SU-DHL-6 (cell line): ENCODE data around the gene FN1.

Experiments
- H2AFZ ChIP-seq: fragments of 200-600 bp; sonication (generic); 2 replicates; pipeline ENCODE4 v1.6.1; 2014; ENCODE audit warnings: low read depth, mild to moderate bottlenecking, moderate library complexity, mixed read lengths, antibody characterized with exemption, low read length; ENCODE audit not compliant: severe bottlenecking
- H3F3A ChIP-seq: fragments of 200-600 bp; shearing (Covaris generic); 2 replicates; pipeline ENCODE4 v1.6.0; 2016; ENCODE audit warnings: antibody characterized with exemption, mild to moderate bottlenecking; ENCODE audit not compliant: insufficient read depth
- H3K27ac ChIP-seq: fragments of 200-600 bp; sonication (generic); 2 replicates; pipeline ENCODE4 v1.5.1; 2016; ENCODE audit warnings: low read depth, mild to moderate bottlenecking, low read length, moderate library complexity, mixed read lengths
- H3K27me3 ChIP-seq: fragments of 200-600 bp; sonication (generic), shearing (Covaris generic); 2 replicates; pipeline ENCODE4 v1.6.0; 2014; ENCODE audit warnings: mild to moderate bottlenecking, low read length
- H3K36me3 ChIP-seq: fragments of 200-600 bp; sonication (generic); 2 replicates; pipeline ENCODE4 v1.6.1; 2014; ENCODE audit warnings: mild to moderate bottlenecking, low read length, mixed read lengths
- H3K4me2 ChIP-seq: fragments of 300-600, 200-600 bp; shearing (Covaris generic), sonication (generic); 2 replicates; pipeline ENCODE4 v1.6.0; 2014; ENCODE audit warnings: low read length, low read depth, mild to moderate bottlenecking; ENCODE audit not compliant: poor library complexity, severe bottlenecking
- H3K4me3 ChIP-seq: fragments of 200-600 bp; sonication (generic); 2 replicates; pipeline ENCODE4 v1.5.1; 2014; ENCODE audit warnings: antibody characterized with exemption, low read length, mild to moderate bottlenecking, mixed read lengths; ENCODE audit not compliant: insufficient read depth, poor library complexity, severe bottlenecking
- H3K79me2 ChIP-seq: fragments of 200-600 bp; sonication (generic); 2 replicates; pipeline ENCODE4 v1.6.1; 2014; ENCODE audit warnings: mild to moderate bottlenecking, low read length, moderate library complexity; ENCODE audit not compliant: insufficient read depth
- H3K9ac ChIP-seq: fragments of 200-600 bp; sonication (generic); 2 replicates; pipeline ENCODE4 v1.7.0; 2014; ENCODE audit warnings: mild to moderate bottlenecking, low read length
- H3K9me2 ChIP-seq: fragments of 200-600 bp; sonication (generic); replicated peaks from 2 replicates; pipeline ENCODE4 v1.6.1; 2014; ENCODE audit warnings: low read length; ENCODE audit not compliant: insufficient read depth
- H3K9me3 ChIP-seq: fragments of 200-600 bp; sonication (generic); 2 replicates; pipeline ENCODE4 v1.6.1; 2014; ENCODE audit warnings: low read length, mixed read lengths; ENCODE audit not compliant: insufficient read depth
- H4K20me1 ChIP-seq: fragments of 200-600 bp; sonication (generic); 2 replicates; pipeline ENCODE4 v1.6.1; 2014; ENCODE audit warnings: low read depth, mild to moderate bottlenecking, antibody characterized with exemption, low read length, moderate library complexity, mixed read lengths
- EZH2phosphoT487 ChIP-seq: fragments of 200-600 bp; sonication (generic), shearing (Covaris generic); conservative IDR thresholded peaks from 2 replicates; pipeline ENCODE4 v1.6.1; 2018; ENCODE audit warnings: mild to moderate bottlenecking, antibody characterized with exemption, low read length, moderate library complexity, mixed read lengths
- TF ChIP-seq, protein P1 (sequence below): fragments of 200-600 bp; sonication (generic); IDR thresholded peaks from one replicate; pipeline ENCODE4 v1.5.1; 2017; ENCODE audit warnings: antibody characterized with exemption, mild to moderate bottlenecking, low read length, moderate library complexity; ENCODE audit not compliant: insufficient read depth, poor library complexity, severe bottlenecking

The FN1 gene

DNA sequence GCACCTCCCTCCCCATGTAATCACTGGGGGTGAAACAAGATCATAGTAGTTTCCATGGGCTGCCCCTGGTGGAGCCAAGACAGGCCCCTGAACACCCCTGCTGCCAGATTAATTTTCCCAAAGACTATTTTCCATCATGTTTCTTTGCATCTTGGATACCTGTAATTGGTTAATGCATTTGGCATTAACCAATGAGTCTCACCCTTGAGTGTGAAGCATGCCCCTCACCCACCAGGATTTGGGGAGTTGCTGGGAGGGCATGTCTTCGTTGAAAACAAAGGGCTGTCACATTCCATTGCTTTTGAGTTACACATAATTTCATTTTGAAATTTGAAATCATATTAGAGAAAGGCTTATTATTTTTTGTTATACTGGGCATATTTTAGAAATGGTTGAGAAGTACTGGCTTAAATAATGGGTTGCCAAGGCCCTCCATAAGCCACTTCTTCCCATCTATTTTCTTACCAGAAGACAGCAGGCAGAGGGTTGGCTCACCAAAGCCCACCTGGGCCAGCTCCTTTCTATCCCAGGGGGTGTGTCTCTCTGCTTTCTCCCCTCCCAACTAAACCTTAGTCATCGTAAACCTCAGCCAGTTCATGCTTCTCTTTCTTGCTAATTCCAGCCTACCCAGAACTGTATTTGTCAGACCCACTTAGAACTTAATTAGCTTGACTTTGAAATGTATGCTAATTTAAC lies 72.3 kb downstream of the FN1 start:
- Histone ChIP-seq H2AFZ (no peak overlapping the region), H3K4me2 (no peak overlapping the region), H3K36me3 (peaks cover 3% of the 10 kb centered on the region; the same call in 1 of the 2 replicates), H3K27me3 (no peaks in the 10 kb centered on the region), H3K27ac (no peak overlapping the region), H3K4me3 (no peak overlapping the region), H3K79me2 (no peaks in the 10 kb centered on the region), H3K9me3 (no peaks in the 10 kb centered on the region), H3F3A (no peaks in the 10 kb centered on the region), H4K20me1 (no peaks in the 10 kb centered on the region), H3K9me2 (no peaks in the 10 kb centered on the region), H3K9ac (no peak overlapping the region)
- TF ChIP-seq EZH2phosphoT487 = no peak

DNA sequence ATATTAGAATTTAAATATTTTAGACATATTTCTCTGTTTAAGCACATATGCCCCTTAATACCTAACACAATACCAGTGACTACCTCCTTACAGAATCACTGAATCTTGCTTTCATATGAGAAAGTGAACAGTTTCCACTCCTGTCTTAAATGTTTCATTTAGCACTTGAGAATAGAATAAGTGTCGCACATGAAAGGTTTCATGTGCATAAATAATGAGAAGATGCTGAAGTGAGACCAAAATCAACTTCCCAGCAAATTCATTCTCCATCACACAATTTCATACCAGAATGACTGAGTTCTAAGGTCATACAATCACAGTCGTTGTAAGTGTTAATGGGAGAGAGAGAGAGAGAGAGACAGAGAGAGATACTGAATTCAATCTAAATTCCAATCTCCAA lies 72.8 kb downstream of the FN1 start:
- Histone ChIP-seq H2AFZ (no peak overlapping the region), H3F3A (no peaks in the 10 kb centered on the region), H3K36me3 (peaks cover 3% of the 10 kb centered on the region; the same call in 1 of the 2 replicates)

DNA sequence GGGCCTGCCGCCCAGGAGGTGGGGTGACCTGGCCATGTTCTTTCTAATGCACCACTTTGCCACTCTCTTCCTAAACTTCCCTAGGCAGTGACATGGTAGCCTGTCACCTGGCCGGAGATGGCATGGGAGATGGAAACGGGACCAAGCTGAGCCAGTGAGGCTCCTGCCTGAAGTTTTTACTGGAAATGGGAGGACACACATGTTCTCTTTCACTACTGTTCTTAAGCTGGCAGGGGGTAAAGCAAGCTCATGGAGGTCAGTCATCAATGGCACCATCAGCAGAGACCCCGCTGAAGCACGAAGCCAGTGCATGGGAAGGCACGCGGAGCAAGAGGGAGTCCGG lies 73.3 kb downstream of the FN1 start:
- Histone ChIP-seq H3K9me2 (no peaks in the 10 kb centered on the region), H3K27me3 (no peaks in the 10 kb centered on the region), H3K79me2 (no peaks in the 10 kb centered on the region), H4K20me1 (no peaks in the 10 kb centered on the region), H3K36me3 (peaks cover 3% of the 10 kb centered on the region; the same call in 1 of the 2 replicates), H3K27ac (no peak overlapping the region), H3K9ac (no peak overlapping the region), H2AFZ (no peak overlapping the region), H3F3A (no peaks in the 10 kb centered on the region), H3K4me3 (no peak overlapping the region), H3K9me3 (no peaks in the 10 kb centered on the region), H3K4me2 (no peak overlapping the region)
- TF ChIP-seq, protein P1, sequence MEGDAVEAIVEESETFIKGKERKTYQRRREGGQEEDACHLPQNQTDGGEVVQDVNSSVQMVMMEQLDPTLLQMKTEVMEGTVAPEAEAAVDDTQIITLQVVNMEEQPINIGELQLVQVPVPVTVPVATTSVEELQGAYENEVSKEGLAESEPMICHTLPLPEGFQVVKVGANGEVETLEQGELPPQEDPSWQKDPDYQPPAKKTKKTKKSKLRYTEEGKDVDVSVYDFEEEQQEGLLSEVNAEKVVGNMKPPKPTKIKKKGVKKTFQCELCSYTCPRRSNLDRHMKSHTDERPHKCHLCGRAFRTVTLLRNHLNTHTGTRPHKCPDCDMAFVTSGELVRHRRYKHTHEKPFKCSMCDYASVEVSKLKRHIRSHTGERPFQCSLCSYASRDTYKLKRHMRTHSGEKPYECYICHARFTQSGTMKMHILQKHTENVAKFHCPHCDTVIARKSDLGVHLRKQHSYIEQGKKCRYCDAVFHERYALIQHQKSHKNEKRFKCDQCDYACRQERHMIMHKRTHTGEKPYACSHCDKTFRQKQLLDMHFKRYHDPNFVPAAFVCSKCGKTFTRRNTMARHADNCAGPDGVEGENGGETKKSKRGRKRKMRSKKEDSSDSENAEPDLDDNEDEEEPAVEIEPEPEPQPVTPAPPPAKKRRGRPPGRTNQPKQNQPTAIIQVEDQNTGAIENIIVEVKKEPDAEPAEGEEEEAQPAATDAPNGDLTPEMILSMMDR = no peak
- no peak for TF ChIP-seq EZH2phosphoT487

More for the DNA sequence above, 72.8 kb downstream of the FN1 start:
- TF ChIP-seq, protein P1 = no peak
- TF ChIP-seq EZH2phosphoT487 = no peak
- no peaks in the 10 kb centered on the region for H3K9me2 ChIP-seq
- H4K20me1 ChIP-seq = no peaks in the 10 kb centered on the region
- H3K4me2 ChIP-seq = no peak overlapping the region
- no peak overlapping the region for H3K4me3 ChIP-seq
- no peaks in the 10 kb centered on the region for H3K79me2 ChIP-seq
- H3K27me3 ChIP-seq = no peaks in the 10 kb centered on the region
- H3K27ac ChIP-seq = no peak overlapping the region
- no peaks in the 10 kb centered on the region for H3K9me3 ChIP-seq
- H3K9ac ChIP-seq = no peak overlapping the region

DNA sequence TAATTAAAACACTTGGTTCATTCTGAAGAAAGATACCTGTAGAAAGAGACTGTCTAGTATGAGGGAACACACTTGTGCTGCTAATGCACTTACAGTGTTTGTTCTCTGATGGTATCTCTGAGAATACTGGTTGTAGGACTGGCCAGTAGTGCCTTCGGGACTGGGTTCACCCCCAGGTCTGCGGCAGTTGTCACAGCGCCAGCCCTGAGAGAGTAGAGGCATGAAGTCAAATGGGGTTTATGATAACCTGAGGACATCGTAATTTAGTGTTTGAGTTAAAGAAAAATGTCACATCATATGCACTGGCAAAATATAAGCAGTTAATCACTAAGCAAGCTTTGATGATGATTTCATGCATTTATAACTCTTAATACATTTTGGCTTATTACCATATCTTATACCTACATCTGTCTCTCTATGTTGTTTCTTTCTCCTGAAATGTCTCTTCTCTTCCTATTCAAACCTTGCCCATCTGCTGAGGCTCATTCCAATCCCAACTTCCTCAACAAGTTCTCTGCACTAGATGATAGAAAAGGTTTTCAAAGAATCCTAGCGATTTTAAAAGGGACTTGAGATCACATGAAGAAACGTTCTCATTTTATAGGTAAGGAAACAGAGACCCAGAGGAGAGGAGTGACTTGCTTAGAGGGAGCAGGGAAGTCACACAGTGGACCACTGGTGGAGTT lies 73.8 kb downstream of the FN1 start:
- Histone ChIP-seq H2AFZ (no peak overlapping the region), H3K79me2 (no peaks in the 10 kb centered on the region), H3K27me3 (no peaks in the 10 kb centered on the region), H3K36me3 (peaks cover 3% of the 10 kb centered on the region; the same call in 1 of the 2 replicates), H3K4me2 (no peak overlapping the region), H3K9ac (no peak overlapping the region), H3F3A (no peaks in the 10 kb centered on the region), H3K27ac (no peak overlapping the region), H3K4me3 (no peak overlapping the region), H3K9me3 (no peaks in the 10 kb centered on the region), H3K9me2 (no peaks in the 10 kb centered on the region), H4K20me1 (no peaks in the 10 kb centered on the region)
- no peak for TF ChIP-seq EZH2phosphoT487
- TF ChIP-seq, protein P1 = no peak
